HG02610 (cell line): ENCODE data around the gene ADNP2.

Experiments
- ATAC-seq: cut with Tn5 transposase; IDR thresholded peaks from one replicate; pipeline ENCODE4 v1.9.1; 2021; ENCODE audit warnings: mild to moderate bottlenecking, moderate library complexity; ENCODE audit not compliant: unreplicated experiment

The ADNP2 gene

DNA sequence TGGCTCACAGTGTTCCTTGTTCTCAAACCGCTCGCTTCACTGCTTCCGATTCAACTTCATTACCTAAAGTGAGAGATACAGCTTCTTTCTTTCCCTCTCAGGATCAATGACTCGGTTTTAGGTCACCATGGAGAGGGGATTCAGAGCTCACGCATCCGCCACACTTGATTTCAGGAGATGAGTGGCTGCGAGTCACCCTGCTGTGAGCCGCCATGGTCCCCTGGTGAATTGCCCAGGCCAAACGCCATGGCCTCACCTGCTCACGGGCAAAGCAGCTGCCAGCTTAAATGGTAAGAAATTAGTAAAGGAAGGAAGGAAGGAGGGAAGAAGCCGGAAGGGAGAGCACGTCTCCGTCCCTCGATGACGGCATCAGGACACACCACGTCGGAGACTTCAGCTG lies 60.5 kb downstream of the ADNP2 start:
- ATAC-seq: no peak

DNA sequence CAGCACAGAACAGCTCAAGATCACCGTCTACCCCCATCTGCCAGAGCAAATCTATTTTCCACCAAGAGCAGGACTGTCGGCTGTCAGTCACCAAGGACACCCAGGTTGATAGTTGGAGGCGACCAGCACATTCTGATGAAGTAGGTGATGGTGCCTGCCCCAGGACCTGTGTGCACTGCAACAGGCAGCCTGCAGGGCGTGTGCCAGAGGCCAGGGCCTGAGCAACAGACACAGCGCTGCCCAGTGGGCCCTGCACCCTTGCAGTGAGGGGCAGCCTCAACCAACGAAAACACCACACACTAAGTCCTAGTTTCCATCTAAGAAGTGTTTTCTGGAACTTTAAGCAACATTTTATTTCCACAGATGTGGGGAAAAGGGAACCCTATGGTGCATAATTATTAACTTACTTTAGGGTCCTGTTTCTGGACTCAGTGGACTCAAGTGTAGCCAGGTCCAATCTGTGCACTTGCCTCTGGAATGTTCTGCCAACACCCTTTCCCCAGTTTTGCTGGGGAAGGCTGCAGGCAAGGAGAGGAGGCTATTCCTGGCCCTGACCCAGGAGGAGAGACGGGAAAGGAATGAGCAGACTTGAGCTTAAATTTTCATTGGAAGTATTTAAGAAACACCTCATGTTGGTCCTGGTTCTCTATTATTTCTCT lies 61.5 kb downstream of the ADNP2 start:
- no peak for ATAC-seq

DNA sequence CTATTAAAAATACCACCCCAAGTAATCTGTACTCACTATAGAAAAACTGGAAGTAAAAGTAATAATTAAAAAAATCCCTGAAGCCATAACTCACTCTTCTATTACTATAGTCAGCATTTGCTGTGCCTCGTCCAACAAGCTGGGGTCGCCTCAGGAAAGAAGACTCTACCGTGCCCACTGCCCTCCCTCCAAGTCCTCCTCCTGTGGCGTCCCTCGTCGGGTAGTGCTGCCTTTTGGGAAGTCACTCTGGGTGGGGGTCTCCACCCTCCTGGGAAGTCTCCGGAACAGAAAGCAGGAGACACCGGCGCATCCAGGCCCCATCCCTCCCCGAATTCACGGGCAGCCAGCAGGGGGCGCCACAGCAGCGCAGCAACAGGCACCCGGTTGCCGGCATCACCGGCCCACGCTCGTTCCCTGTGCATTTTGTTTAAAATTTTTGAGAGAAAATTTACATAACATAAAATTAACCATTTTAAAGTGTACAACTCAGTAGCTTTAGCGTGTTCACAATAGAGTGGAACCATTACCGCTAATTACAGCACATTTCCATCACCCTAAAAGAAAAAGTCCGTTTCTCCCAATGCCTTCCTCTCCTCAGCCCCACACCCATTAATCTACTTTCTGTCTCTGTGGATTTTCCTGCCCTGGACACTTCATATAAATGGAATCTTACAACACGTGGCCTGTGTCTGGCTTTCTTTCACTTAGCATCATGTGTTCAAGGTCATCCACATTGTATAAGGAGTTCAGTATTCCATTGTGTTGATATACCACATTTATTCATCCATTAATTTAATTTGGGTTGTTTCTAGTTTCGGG lies 62.2 kb downstream of the ADNP2 start:
- no peak for ATAC-seq

DNA sequence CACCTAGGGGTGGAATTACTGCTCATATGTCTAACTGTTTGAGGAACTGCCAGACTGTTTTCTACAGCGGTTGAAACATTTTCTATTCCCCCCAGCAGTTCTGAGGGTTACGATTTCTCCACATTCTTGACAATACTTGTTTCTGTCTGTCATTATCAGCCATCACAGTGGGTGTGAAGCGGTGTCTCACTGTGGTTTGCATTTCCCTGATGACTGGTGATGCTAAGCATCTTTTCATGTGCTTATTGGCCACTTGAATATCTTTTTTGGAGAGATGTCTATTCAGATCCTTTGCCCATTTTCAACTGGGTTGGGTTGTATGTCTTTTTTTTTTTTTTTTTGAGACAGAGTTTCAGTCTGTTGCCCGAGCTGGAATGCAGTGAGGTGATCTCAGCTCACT lies 63.0 kb downstream of the ADNP2 start:
- no peak for ATAC-seq

DNA sequence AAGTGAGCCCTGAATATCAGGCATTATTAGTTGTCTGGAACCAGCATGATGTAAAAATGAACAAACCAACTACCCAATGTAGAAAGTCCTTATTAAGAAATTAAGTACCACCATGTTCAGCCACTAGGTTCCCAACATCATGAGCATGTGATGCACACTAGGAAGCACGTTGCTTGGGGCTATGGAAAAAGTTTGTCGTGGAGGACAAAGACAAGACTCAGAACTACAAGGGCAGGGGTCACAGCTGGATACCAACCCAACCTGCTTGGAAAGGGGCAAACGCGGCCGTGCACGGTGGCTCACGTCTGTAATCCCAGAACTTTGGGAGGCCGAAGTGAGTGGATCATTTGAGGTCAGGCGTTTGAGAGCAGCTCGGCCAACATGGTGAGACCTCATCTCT lies 64.0 kb downstream of the ADNP2 start:
- ATAC-seq: no peak

DNA sequence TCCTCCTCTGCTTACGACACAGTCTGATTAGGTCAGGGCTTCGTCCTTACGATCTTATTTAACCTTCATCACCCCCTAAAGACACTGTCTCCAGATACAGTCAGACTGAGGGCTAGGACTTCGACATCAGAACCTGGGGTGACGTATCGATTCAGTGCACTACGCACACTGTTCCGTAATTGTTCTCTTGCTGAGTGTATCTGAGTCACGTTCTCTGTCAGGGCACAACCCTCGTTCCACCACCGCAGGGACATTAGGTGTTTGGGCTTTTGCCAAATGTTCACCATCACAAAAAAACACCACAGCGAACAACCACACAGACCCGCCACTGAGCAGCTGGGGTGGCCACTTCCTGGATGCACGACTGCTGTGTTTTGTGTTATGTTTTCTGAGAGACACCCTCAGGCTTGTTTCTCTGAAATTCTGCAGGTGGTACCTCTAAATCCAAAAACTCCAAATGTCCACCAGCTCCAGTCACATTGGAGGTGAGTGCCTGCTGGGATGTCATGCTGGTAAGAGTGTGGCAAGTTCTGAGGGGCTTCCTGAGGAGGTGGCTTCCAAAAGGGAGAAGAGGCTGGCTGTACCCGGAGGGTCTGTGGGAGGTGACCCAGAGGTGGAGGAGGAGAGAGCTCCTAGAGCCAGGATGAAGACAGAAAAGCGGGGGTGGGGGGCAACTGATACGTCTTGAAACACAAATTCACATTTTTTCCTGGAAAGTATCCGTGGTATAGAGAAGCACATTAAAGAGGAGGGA lies 66.6 kb downstream of the ADNP2 start:
- no peak for ATAC-seq

DNA sequence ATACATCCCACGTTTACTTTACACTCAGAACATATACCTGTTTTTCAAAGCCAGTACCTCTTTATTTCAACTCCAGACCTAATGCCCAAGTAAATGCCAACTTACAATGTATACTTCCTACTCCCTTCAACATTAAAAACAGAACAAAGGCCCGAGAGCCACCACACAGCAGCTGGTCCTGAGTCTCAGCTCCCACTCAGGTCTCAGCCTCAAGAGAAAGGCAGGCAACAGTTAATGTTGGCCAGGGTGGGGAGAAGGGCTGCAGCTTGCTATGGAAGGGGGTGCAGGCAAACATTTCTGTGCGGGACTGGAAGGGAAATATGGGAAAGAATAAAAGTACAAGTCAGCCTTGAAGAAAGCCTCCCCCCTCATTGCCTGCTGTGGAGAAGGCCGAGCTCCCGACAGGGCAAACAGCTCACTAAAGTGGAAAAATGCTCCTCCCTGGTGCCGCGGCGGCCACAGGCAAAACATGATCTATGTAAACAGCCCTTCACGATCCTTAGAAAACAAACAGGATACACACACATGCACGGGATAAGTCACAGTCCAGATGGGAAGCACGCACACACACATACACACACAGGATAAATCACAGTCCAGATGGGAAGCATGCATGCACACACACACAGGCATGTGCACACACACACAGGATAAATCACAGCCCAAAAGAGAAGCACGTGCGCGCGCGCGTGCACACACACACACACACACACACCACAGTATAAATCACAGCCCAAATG lies 67.4 kb downstream of the ADNP2 start:
- ATAC-seq: no peak

DNA sequence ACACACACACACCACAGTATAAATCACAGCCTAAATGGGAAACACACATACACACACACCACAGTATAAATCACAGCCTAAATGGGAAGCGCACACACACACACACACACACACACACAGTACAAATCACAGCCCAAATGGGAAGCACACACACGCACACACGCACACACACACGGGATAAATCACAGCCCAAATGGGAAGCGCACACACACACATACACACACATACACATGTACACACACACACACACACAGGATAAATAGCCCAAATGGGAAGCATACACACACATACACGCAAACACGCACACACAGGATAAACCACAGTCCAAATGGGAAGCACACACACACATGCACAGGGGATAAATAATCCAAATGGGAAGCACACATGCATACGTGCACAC lies 68.1 kb downstream of the ADNP2 start:
- no peak for ATAC-seq

DNA sequence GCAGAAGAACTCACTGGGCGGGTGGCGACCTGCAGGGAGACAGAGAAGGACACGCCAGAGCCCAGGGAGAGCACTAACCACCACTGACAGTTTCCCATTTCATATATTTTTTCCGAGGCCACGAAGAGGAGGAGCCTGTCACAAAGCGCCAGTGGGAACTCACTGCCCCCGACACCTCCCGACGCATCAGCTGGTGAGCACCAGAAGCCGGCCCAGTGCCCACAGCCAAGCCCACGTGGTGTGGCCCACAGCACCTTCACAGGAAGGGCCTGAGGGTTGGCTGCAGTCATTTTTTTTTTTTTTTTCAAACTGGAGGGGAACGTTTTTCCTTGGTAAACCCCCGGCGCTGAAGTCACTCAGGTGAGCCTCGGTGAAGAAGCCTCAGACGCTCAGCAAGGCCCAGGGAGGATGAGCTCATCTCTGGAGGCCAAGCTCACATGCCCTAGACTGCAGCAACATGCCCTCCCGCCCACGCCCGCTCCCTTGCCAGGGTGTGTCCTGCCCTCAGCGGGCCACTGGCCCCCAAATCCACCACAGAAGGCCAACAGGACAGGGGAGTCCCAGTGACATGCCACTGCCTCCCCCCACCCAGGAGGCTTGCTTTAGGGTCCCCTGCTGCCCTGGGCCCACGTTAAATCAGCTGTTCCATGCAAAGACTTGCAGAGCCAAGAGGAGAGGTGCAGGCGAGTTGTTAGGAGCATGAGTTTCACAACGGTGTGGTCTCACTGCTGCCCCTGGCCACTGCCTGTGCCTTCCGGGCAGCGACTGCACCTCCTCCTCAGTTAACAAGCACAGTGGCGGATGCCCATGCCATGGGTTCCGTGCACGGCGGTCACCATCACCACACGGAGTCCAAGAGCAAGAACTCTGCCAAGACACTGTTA lies 70.1 kb downstream of the ADNP2 start:
- no peak for ATAC-seq

DNA sequence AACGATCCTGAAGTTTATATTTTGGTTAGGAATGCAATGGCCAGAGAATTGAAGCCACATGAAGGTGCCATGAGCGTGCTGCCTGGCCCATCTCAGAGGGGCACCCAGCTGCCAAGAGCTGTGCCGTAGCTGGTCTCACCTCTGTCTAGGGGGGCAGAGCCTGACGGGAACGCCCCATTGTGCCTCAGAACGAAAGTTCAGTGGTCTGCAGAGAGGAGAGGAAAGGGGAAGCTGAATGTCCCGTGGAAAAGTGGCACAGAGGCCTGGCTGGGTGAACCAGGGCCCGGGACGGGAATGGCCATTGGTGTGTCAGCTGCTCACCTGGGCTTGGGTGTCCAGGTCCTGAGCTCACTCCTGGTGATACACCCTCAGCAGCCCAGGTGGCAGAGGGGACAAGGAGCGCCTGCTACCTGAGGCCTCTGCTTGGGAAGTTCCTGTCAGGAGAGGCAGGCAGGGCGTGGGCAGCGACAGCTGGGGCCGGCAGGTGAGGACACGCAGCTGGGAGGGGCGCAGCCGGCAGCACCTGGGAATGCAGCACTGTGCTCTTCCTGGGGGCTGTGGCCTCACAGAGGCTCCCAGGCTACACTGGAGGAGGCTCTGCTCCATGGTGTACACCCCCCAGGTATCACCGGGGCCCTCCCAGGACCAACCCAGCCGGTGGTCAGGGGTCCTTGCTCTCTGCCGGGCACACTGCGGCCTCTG lies 70.9 kb downstream of the ADNP2 start:
- no peak for ATAC-seq

DNA sequence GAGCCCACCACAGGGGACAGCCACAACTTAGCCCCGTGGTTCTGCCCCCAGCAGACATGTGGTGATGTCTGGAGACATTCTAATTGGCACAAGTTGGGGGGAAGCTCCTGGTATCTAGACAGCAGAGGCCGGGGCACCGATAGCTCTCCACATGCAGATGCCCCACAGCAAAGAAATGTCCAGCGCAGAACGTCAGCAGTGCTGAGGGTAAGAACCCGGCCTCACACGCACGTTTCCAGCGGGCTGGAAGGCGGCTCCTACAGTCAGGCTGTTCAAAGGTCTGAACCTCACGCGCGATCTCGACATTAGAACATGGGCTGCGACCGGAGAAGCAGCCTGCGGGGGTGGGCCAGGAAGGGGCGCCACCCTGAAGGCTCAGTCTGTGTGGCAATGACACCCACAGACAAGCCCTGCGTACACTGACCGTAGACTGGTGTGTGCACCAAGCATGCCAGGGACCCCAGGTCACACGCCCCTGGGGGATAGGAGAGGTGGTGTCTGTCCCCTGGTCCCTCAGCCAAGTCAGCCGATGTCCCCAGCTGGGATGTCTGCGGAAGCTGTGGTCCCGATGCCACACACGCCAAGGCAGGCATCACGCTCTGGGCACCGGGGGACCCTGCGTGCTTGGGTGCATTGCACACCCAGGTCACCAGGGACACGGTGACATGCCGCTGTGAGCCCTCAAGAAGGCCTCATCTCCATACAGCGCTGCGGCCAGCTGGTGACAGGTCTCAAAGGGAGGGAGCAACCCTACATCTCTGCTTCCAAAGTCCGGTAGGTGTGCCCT lies 71.9 kb downstream of the ADNP2 start:
- ATAC-seq: no peak

DNA sequence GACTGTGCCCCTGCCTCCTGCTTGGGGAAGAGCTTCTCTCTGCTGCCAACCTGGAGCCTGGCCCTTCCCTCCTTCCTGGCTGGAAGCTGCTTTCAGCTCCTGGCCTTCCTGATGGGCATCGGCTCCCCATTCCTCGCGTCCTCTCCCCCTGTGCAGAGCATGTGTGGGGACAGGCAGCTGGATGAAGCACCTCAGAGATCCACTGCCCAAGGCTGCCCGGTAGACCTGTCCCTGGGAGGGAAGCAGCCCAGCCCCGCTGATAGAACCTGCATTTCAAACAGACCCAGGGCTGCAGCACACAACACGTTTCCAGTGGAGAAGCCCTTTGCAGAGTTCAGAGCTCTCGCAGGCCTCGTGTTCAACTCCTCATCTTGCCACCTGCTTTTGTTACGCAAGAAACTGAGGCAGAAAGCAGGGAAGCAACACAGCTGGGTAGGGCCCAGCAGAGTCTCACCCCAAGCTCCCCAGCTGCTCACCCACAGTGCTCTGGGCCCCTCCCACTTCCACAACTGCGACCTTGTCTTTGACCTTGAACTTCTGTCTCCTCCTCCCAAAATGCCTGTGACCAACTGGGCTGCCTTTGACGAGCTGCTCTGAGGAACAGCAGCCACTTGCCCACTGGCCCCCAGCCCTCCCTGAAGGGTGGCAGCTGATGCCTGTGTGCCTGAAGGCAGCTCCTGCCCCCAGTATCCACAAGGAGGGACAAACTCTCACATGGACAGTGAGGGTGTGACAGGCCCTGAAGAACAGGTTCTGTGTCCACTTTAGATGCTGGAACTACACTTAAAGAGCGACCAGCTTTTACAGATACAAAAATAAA lies 72.8 kb downstream of the ADNP2 start:
- ATAC-seq: no peak

DNA sequence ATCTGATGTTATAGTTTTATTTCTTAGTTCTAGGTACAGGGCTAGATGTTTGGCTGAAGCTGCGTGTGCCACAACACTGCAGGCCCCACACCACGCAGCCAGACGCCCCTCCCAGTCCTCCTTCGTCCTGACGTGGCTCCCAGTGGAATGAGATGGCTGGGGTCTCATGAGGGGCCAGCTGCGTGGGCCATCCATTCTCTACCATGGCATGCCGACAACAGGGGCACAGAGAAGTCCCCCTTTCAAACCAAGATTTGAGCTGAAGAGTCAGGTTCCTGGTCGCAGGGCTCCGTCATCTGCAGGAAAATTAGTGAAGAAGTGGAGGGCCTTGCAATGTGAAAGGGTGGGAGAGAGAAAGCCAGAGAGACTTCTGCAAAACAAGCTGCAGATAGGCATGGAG lies 73.8 kb downstream of the ADNP2 start:
- ATAC-seq: no peak

DNA sequence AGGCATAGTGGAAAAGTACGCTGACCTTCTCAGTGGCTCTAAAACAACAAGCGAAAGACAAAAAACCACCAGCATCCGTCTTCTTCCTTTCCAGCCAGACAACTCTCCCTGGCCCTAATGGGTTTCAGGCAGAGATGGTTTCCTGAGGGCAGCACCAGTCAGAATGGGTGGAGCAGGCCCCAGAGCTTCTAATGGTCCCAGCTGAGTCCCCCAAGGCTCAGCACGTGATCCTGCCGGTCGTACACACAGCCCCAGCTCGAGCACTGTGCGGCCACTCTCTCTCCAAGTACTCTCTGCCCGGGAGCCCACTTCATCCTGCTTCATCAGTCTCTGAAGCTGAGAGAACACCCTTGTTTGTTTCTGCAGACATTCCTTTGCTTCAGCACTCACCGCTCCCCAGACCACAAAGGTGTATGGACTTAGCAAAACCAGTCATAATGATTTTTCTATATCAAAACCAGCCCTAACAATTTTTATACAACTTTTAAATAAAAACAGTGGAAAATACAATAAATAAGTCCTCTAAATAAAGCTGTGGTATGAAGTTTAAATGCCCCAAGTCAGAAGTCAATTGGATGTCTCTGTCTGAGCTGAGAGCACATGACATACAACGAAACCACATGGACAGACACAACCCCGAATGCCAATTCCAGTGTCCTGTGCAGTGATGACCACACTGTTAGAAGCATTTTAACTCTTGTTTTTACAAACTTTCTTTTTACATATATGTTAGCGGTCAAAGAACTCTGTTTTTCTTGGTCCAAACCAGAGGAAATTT lies 74.4 kb downstream of the ADNP2 start:
- ATAC-seq: no peak

DNA sequence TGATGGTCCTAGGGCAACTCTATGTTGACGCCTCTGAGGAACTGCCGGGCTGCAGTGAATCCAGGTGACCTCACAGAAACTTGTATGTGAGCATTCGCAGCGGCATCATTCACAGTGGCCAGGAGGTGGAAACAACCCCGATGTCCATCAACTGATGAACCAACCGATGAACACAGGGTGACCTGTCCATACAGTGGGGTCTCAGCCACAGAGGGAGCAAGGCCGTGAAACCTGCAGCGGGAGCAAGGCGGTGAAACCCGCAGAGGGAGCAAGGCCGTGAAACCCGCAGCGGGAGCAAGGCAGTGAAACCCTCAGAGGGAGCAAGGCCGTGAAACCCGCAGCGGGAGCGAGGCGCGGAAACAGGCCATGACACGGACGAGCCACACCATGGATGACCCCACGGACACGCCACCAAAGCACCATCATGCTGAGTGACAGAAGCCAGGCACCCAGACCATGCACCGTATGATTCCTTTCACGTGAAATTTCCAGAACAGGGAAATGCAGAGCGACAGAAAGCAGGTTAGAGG lies 75.2 kb downstream of the ADNP2 start:
- no peak for ATAC-seq

DNA sequence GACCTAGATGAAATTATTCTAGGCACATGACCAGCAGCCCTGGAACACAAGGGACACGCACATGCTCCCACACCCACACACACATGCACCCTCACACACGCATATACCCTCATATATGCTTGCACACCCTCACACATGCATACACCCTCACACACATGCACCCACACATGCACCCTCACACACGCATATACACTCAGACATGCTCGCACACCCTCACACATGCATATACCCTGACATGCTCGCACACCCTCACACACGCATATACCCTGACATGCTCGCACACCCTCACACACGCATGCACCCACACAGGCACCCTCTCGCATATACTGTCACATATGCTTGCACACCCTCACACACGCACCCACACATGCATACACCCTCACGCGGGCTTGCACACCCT lies 76.5 kb downstream of the ADNP2 start:
- ATAC-seq: no peak
